OCI-LY7 (cell line): ENCODE results near the gene HERC6. TPM values are rescaled to one million over a fixed set of nuclear protein-coding genes. Genes with fewer than 3 reads are reported as not detected.

ENCODE experiments used
- BruUV-seq: library from RNA; stranded (reverse); fragments of 400-500 nt; replicated peaks from 2 replicates; lab custom pipeline; 2021; lab: Mats Ljungman, UMichigan
- CTCF ChIA-PET: fragments of 300-600 bp; sonication (Branson Sonifier 250); formaldehyde crosslinking; loops from one replicate; lab custom pipeline; 2022; ENCODE audit warnings: antibody characterized with exemption; ENCODE audit not compliant: unreplicated experiment; lab: Charles Lee
- POLR2A ChIA-PET: fragments of 300-600 bp; sonication (Branson Sonifier 250); formaldehyde crosslinking; loops from one replicate; lab custom pipeline; 2022; ENCODE audit warnings: antibody characterized with exemption; lab: Charles Lee
- DNase-seq: peaks from one replicate; pipeline ENCODE4 v3.0.0-alpha.2; 2015; ENCODE audit warnings: low spot score
- H2AFZ ChIP-seq: fragments of 200-600 bp; sonication (generic), shearing (Covaris generic); 2 replicates; pipeline ENCODE4 v1.6.1; 2014; ENCODE audit warnings: mild to moderate bottlenecking, antibody characterized with exemption, low read length, moderate library complexity
- H3K27ac ChIP-seq: fragments of 200-600 bp; sonication (generic); 2 replicates; pipeline ENCODE4 v1.5.1; 2014; ENCODE audit warnings: mixed run types, low read depth, mild to moderate bottlenecking, moderate library complexity, low read length, inconsistent platforms; ENCODE audit not compliant: poor library complexity, severe bottlenecking
- H3K36me3 ChIP-seq: fragments of 200-600 bp; sonication (generic); 2 replicates; pipeline ENCODE4 v1.6.1; 2014; ENCODE audit warnings: mild to moderate bottlenecking, antibody characterized with exemption, low read length, moderate library complexity, mixed read lengths; ENCODE audit not compliant: insufficient read depth
- H3K4me1 ChIP-seq: fragments of 200-600 bp; sonication (generic); 2 replicates; pipeline ENCODE4 v1.5.1; 2014; ENCODE audit warnings: mild to moderate bottlenecking, low read length; ENCODE audit not compliant: insufficient read depth, poor library complexity, severe bottlenecking
- H3K4me2 ChIP-seq: fragments of 200-600 bp; sonication (generic); 2 replicates; pipeline ENCODE4 v1.6.1; 2014; ENCODE audit warnings: mild to moderate bottlenecking, low read length
- H3K4me3 ChIP-seq: fragments of 200-600 bp; sonication (generic); 2 replicates; pipeline ENCODE4 v1.5.1; 2014; ENCODE audit warnings: mild to moderate bottlenecking, low read depth, low read length; ENCODE audit not compliant: poor library complexity, severe bottlenecking
- H3K79me2 ChIP-seq: fragments of 200-600 bp; sonication (generic); 2 replicates; pipeline ENCODE4 v1.6.1; 2016; ENCODE audit warnings: low read depth, mild to moderate bottlenecking, low read length, moderate library complexity, mixed read lengths; ENCODE audit not compliant: insufficient read depth
- H3K9me2 ChIP-seq: fragments of 200-600 bp; sonication (generic); 2 replicates; pipeline ENCODE4 v1.6.1; 2016; ENCODE audit warnings: mild to moderate bottlenecking, low read length, mixed read lengths; ENCODE audit not compliant: insufficient read depth
- H3K9me3 ChIP-seq: fragments of 200-600 bp; sonication (generic); 2 replicates; pipeline ENCODE4 v1.6.1; 2014; ENCODE audit warnings: mild to moderate bottlenecking, mixed run types, low read length, mixed read lengths
- H4K20me1 ChIP-seq: fragments of 200-600 bp; sonication (generic); 2 replicates; pipeline ENCODE4 v1.6.1; 2014; ENCODE audit warnings: mild to moderate bottlenecking, antibody characterized with exemption, low read length, moderate library complexity, mixed read lengths; ENCODE audit not compliant: insufficient read depth
- CTCF ChIP-seq: fragments of 200-600 bp; sonication (generic); conservative IDR thresholded peaks from 2 replicates; pipeline ENCODE4 v1.5.1; 2014; ENCODE audit warnings: mild to moderate bottlenecking, antibody characterized with exemption, low read length, moderate library complexity, mixed read lengths
- EZH2phosphoT487 ChIP-seq: fragments of 200-600 bp; sonication (generic); IDR thresholded peaks from 2 replicates; pipeline ENCODE4 v1.6.1; 2018; ENCODE audit warnings: low read depth, borderline replicate concordance, mild to moderate bottlenecking, mixed run types, antibody characterized with exemption, low read length, moderate library complexity, mixed read lengths
- intact Hi-C: fragments of 100-400 bp; cut with micrococcal nuclease; formaldehyde crosslinking; loops from one replicate; pipeline ENCODE4 v1.10.0; 2022; ENCODE audit not compliant: unreplicated experiment
- total RNA-seq, 2 experiments: library from RNA; depleted of rRNA in 1 of 2; stranded (reverse); fragments of >200 nt in 1 of 2; shearing (Covaris generic) in 1 of 2; gene quantifications; 2 replicates each; pipeline ENCODE4 v1.2.3, GENCODE V29; 2014 to 2022

The HERC6 gene
- total RNA-seq, 2 experiments from 2014 or later: 0.09 to 0.51 TPM

GRCh38 chr4:88409206-88409605, 30.6 kb downstream of the HERC6 start:
- no TSS peak for BruUV-seq
- POLR2A ChIA-PET: no interaction called here
- Histone ChIP-seq H3K9me2 (no peaks in the 10 kb centered on the region), H3K9me3 (no peaks in the 10 kb centered on the region), H3K4me1 (no peaks in the 10 kb centered on the region), H3K36me3 (no peaks in the 10 kb centered on the region), H3K27ac (no peak overlapping the region), H4K20me1 (no peaks in the 10 kb centered on the region), H3K79me2 (no peaks in the 10 kb centered on the region), H3K4me3 (no peak overlapping the region), H3K4me2 (no peak overlapping the region), H2AFZ (no peak overlapping the region)
- no peak for TF ChIP-seq EZH2phosphoT487
- CTCF ChIA-PET: no interaction called here
- intact Hi-C loops: no loop called here
- DNase-seq: no peak

- H2AFZ ChIP-seq: no peak overlapping the region
- no peaks in the 10 kb centered on the region for H3K9me2 ChIP-seq
- no peak for DNase-seq
- H3K9me3 ChIP-seq: no peaks in the 10 kb centered on the region
- POLR2A ChIA-PET: no interaction called here
- BruUV-seq: no TSS peak
- H3K4me3 ChIP-seq: no peak overlapping the region
- H3K4me1 ChIP-seq: no peaks in the 10 kb centered on the region
- H3K36me3 ChIP-seq: no peaks in the 10 kb centered on the region
- intact Hi-C loops: no loop called here
- no peak overlapping the region for H3K27ac ChIP-seq
- CTCF ChIA-PET: no interaction called here
- H3K4me2 ChIP-seq: no peak overlapping the region
- H3K79me2 ChIP-seq: no peaks in the 10 kb centered on the region
- no peak for TF ChIP-seq EZH2phosphoT487
- TF ChIP-seq CTCF: no peak
- no peaks in the 10 kb centered on the region for H4K20me1 ChIP-seq
Measured at GRCh38 chr4:88409789-88410188, 31.1 kb downstream of the HERC6 start.

GRCh38 chr4:88411491-88412096, 32.9 kb downstream of the HERC6 start:
- intact Hi-C loops: no loop called here
- Histone ChIP-seq H3K9me3 (no peaks in the 10 kb centered on the region), H3K4me1 (no peaks in the 10 kb centered on the region), H3K4me2 (no peak overlapping the region), H3K27ac (no peak overlapping the region), H3K4me3 (no peak overlapping the region), H3K79me2 (no peaks in the 10 kb centered on the region), H3K9me2 (no peaks in the 10 kb centered on the region), H2AFZ (no peak overlapping the region), H4K20me1 (no peaks in the 10 kb centered on the region), H3K36me3 (no peaks in the 10 kb centered on the region)
- DNase-seq: no peak
- CTCF ChIA-PET: no interaction called here
- TF ChIP-seq EZH2phosphoT487: no peak
- no peak for TF ChIP-seq CTCF
- BruUV-seq: no TSS peak
- POLR2A ChIA-PET: interaction anchor here (0.7 kb wide), 1 partner anchor 408 kb away, joined by 6 read pairs; no protein-coding TSS in a partner anchor
